Keratinocyte (primary cell): ENCODE measurements around the gene EDN2. TPM values are rescaled to one million over a fixed set of nuclear protein-coding genes. Genes with fewer than 3 reads are reported as not detected.

ENCODE experiments used
- DNase-seq: peaks from one replicate; pipeline ENCODE4 v3.0.0-alpha.2; 2011; ENCODE audit warnings: low read depth, missing footprints, low spot score
- FAIRE-seq: peaks from 2 replicates; lab custom pipeline; 2011; peaks lifted over from hg19 to GRCh38; lab: Jason Lieb, UNC
- H2AFZ ChIP-seq: 2 replicates; pipeline ENCODE4 v1.6.0; 2012; ENCODE audit warnings: low read length, control low read depth, inconsistent platforms; ENCODE audit not compliant: control insufficient read depth
- H3K27ac ChIP-seq: 2 replicates; pipeline ENCODE4 v1.5.1; 2011; ENCODE audit warnings: low read length; ENCODE audit not compliant: control insufficient read depth, insufficient read depth
- H3K27me3 ChIP-seq: 3 replicates; pipeline ENCODE4 v1.6.0; 2011; ENCODE audit warnings: low read length; ENCODE audit not compliant: control insufficient read depth, insufficient read depth; ENCODE audit errors: extremely low read depth
- H3K36me3 ChIP-seq, 2 experiments: 2 replicates in 1 of 2; 3 replicates in 1 of 2; pipeline ENCODE4 v1.5.1; 2011; ENCODE audit warnings: low read length in 2 of 2, mild to moderate bottlenecking in 1 of 2; ENCODE audit not compliant: control insufficient read depth in 2 of 2, insufficient read depth in 2 of 2; ENCODE audit errors: extremely low read depth in 1 of 2
- H3K4me1 ChIP-seq: 3 replicates; pipeline ENCODE4 v1.5.1; 2011; ENCODE audit warnings: low read length; ENCODE audit not compliant: control insufficient read depth, insufficient read depth; ENCODE audit errors: extremely low read depth
- H3K4me2 ChIP-seq: 3 replicates; pipeline ENCODE4 v1.6.0; 2011; ENCODE audit warnings: low read depth, low read length; ENCODE audit not compliant: control insufficient read depth, insufficient read depth; ENCODE audit errors: extremely low read depth
- H3K4me3 ChIP-seq, 3 experiments: fragments of 200-600 bp in 1 of 3; sonication (generic) in 1 of 3; 2 replicates in 2 of 3; 3 replicates in 1 of 3; pipeline ENCODE4 v1.5.1; 2011 to 2016; ENCODE audit warnings: low read length in 3 of 3, mild to moderate bottlenecking in 3 of 3, control low read depth in 2 of 3, inconsistent platforms in 1 of 3, low read depth in 1 of 3, mixed read lengths in 1 of 3, mixed run types in 1 of 3, moderate library complexity in 1 of 3; ENCODE audit not compliant: control insufficient read depth in 2 of 3, insufficient read depth in 2 of 3; ENCODE audit errors: extremely low read depth in 1 of 3
- H3K79me2 ChIP-seq: 2 replicates; pipeline ENCODE4 v1.6.0; 2012; ENCODE audit warnings: low read length; ENCODE audit not compliant: control insufficient read depth, insufficient read depth
- H3K9ac ChIP-seq: 3 replicates; pipeline ENCODE4 v1.6.0; 2011; ENCODE audit warnings: low read length; ENCODE audit not compliant: control insufficient read depth, insufficient read depth; ENCODE audit errors: extremely low read depth
- H3K9me1 ChIP-seq: 3 replicates; pipeline ENCODE4 v1.6.0; 2011; ENCODE audit warnings: low read length; ENCODE audit not compliant: control insufficient read depth, insufficient read depth; ENCODE audit errors: extremely low read depth
- H3K9me3 ChIP-seq: 2 replicates; pipeline ENCODE4 v1.5.1; 2012; ENCODE audit warnings: low read depth, low read length; ENCODE audit not compliant: control insufficient read depth
- H4K20me1 ChIP-seq: 3 replicates; pipeline ENCODE4 v1.6.0; 2011; ENCODE audit warnings: low read length; ENCODE audit not compliant: control insufficient read depth, insufficient read depth; ENCODE audit errors: extremely low read depth
- EZH2 ChIP-seq: IDR thresholded peaks from one replicate; pipeline ENCODE4 v1.6.1; 2012; ENCODE audit warnings: inconsistent platforms, mild to moderate bottlenecking, low read length, moderate library complexity
- dilution Hi-C: fragments of 300-500 bp; cut with MboI; formaldehyde crosslinking; loops from one replicate; pipeline ENCODE4 v1.7.0; 2020; ENCODE audit warnings: low sequenced_read_pairs; ENCODE audit not compliant: extremely low pct_ligation_motif_present
- polyA minus RNA-seq, 3 experiments: library from RNA; depleted of rRNA, polyadenylated mRNA; stranded (reverse); fragments of >200 nt; gene quantifications; 1 replicate in 1 of 3; 2 replicates in 1 of 3; 3 replicates in 1 of 3; pipeline ENCODE4 v1.2.3, GENCODE V29; 2011
- polyA plus RNA-seq, 5 experiments: library from polyadenylated mRNA; depleted of rRNA in 3 of 5; stranded (reverse) in 3 of 5; stranded (forward) in 1 of 5; unstranded in 1 of 5; fragments of >200 nt; gene quantifications; 1 replicate in 1 of 5; 2 replicates in 3 of 5; 3 replicates in 1 of 5; pipeline versions ENCODE4 v1.2.1 to v1.2.3, GENCODE V29; 2011 to 2012; ENCODE audit warnings: missing spikeins in 2 of 5, low read depth in 1 of 5, low replicate concordance in 1 of 5
- TF ChIP-seq, protein P1 (sequence below), 3 experiments: IDR thresholded peaks in 1 of 3; conservative IDR thresholded peaks in 1 of 3; optimal IDR thresholded peaks in 1 of 3; 2 replicates in 2 of 3; 3 replicates in 1 of 3; pipeline versions ENCODE3 to v1.5.1; 2011; ENCODE audit warnings: low read length in 3 of 3, mild to moderate bottlenecking in 3 of 3, moderate library complexity in 2 of 3, control low read depth in 1 of 3, inconsistent platforms in 1 of 3; ENCODE audit not compliant: insufficient read depth in 2 of 3; ENCODE audit errors: extremely low read depth in 1 of 3

The EDN2 gene
- polyA plus RNA-seq (0.06 to 0.34 TPM (median 0.32 TPM) in 3 replicates), polyA minus RNA-seq (0.64 TPM in 1 of 3 replicates, not detected in the others)
- 0.42 TPM for polyA plus RNA-seq (2011; ENCODE audit: low read depth)
- 0.18 and 0.22 TPM in 2 replicates for polyA plus RNA-seq (2011; cell fraction: cytosol; rRNA removed)
- polyA plus RNA-seq (2011; cell fraction: nucleus; rRNA removed): 0.38 and 0.60 TPM in 2 replicates
- polyA plus RNA-seq (2012; ENCODE audit: low replicate concordance): 1.9 TPM in 1 of 2 replicates, not detected in the other
- not detected for polyA minus RNA-seq (2011; cell fraction: cytosol; rRNA and poly(A)+ RNA removed)
- polyA minus RNA-seq (2011; cell fraction: nucleus; rRNA and poly(A)+ RNA removed): 0.32 TPM in 1 of 2 replicates, not detected in the other

DNA sequence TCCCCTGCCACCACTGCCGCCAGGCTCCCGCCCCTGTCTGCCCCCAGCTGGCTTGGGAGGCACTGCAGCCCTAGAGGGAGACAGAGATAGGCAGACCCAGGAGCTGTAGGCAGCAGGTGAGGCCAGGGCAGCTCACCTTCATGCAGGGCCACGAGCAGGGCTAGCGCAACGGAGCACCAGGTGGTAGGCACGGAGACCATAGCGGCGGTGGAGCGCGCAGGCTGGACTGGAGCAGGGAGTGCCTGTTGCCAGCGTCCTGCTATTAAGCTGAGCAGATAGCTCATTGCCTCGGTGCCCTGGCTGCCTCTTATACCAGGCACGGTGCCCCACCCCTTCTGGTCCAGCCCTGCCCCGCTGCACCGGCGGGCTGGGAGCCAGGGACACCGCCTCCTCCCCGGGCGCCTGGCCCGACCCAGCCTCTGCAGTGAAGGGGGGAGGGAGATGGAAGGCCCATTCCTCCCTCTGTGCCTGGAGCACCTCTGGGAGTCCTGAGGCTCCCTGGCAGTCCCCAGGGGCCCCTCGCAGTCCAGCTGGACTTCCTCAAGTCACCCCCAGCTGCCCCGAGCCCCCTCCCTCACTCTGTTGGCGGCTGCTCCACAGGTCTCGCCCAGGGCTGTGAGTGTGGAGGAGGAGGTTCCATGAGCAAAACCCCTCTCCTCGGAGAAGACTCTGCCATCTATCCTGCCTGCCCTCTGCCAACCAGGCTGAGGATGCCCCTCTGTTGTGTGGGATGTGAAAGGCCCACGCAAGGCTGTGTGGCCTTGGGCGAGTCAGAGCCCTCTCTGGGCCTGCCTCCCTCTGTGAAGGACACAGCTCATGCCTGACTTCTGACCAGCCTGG, at the start of gene EDN2:
Gene EDN2 (minus strand): TSS at position 282 of the 840 bp plus-strand sequence. CDS start 82 bp downstream, at position 200.
- TF ChIP-seq, protein P1, sequence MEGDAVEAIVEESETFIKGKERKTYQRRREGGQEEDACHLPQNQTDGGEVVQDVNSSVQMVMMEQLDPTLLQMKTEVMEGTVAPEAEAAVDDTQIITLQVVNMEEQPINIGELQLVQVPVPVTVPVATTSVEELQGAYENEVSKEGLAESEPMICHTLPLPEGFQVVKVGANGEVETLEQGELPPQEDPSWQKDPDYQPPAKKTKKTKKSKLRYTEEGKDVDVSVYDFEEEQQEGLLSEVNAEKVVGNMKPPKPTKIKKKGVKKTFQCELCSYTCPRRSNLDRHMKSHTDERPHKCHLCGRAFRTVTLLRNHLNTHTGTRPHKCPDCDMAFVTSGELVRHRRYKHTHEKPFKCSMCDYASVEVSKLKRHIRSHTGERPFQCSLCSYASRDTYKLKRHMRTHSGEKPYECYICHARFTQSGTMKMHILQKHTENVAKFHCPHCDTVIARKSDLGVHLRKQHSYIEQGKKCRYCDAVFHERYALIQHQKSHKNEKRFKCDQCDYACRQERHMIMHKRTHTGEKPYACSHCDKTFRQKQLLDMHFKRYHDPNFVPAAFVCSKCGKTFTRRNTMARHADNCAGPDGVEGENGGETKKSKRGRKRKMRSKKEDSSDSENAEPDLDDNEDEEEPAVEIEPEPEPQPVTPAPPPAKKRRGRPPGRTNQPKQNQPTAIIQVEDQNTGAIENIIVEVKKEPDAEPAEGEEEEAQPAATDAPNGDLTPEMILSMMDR (optimal IDR thresholded peaks at IDR 0.05 in 1 of 3, IDR thresholded peaks at IDR 0.05 in 1 of 3, conservative IDR thresholded peaks at IDR 0.05 in 1 of 3; ENCODE audit: extremely low read depth in 1 of 3, insufficient read depth in 2 of 3, low read length in 3 of 3): peak in 2 of 3 experiments; percentile 44 to 51
- TF ChIP-seq EZH2: no peak
- Histone ChIP-seq H2AFZ (no peak within 1 kb of the TSS), H3K36me3 (no peaks in the 10 kb centered on the region), H3K9me1 (no peaks in the 10 kb centered on the region), H3K9ac (peak within 1 kb of the TSS; percentile 12), H3K4me3 (peak within 1 kb of the TSS in 1 of 3 experiments; percentile 5), H3K27ac (no peak within 1 kb of the TSS), H3K4me2 (peak within 1 kb of the TSS; percentile 63), H3K4me1 (peaks cover 37% of the 10 kb centered on the region), H3K79me2 (no peaks in the 10 kb centered on the region), H4K20me1 (no peaks in the 10 kb centered on the region), H3K9me3 (no peaks in the 10 kb centered on the region), H3K27me3 (no peaks in the 10 kb centered on the region)
- dilution Hi-C loops: no loop called here
- FAIRE-seq (no peak), DNase-seq (no peak)

DNA sequence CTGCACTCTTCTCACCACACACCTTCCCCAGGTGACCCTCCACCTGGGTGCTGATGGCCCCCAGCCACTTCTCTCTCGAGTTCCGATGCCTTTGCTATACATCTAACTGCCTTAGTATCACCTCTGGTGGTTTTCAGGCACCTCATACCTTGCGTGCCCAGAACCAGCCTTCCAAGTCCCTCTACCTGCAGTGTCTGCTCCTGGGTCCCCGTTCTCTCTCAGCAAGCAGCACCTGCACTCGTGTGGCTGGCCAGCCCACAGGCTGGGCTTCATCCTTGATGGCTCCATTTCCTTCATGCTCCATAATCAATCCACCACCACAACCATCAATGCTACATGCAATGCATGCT, 49.2 kb upstream of the EDN2 start:
- H3K9me3 ChIP-seq: no peaks in the 10 kb centered on the region
- H3K4me1 ChIP-seq: no peaks in the 10 kb centered on the region
- peaks cover 13% of the 10 kb centered on the region for H3K27me3 ChIP-seq
- H3K9ac ChIP-seq: no peak overlapping the region
- no peaks in the 10 kb centered on the region for H3K9me1 ChIP-seq
- no peak overlapping the region for H3K4me3 ChIP-seq
- no peak for TF ChIP-seq EZH2
- TF ChIP-seq, protein P1 (optimal IDR thresholded peaks at IDR 0.05 in 1 of 3, IDR thresholded peaks at IDR 0.05 in 1 of 3, conservative IDR thresholded peaks at IDR 0.05 in 1 of 3; ENCODE audit: extremely low read depth in 1 of 3, insufficient read depth in 2 of 3, low read length in 3 of 3): no peak
- no peaks in the 10 kb centered on the region for H4K20me1 ChIP-seq
- H3K36me3 ChIP-seq: no peaks in the 10 kb centered on the region
- no peak overlapping the region for H3K27ac ChIP-seq
- no peak overlapping the region for H2AFZ ChIP-seq
- no peak overlapping the region for H3K4me2 ChIP-seq
- dilution Hi-C loops: no loop called here
- no peak for DNase-seq
- no peaks in the 10 kb centered on the region for H3K79me2 ChIP-seq
- no peak for FAIRE-seq
